Stimulated activated CD8-positive, alpha-beta memory T cell treated with anti-CD3 and anti-CD28 coated beads, Interleukin-12 subunit alpha, Interleukin-12 subunit beta, amount 100 ng/mL, for 24 hours (primary cell): Measurements from ENCODE around the gene C5orf47.
"Not testable (repeated sequence)": the region's sequence is repeated elsewhere in the genome, so short reads cannot be mapped to it uniquely, and the experiment has no call there.

Experiments used
- DNase-seq: peaks from one replicate; pipeline ENCODE4 v3.0.0-alpha.2; 2020; ENCODE audit errors: extremely low read depth

C5orf47 gene

GRCh38 chr5:173970878-173971650 is 17.9 kb upstream of the C5orf47 start:
- no peak for DNase-seq

DNA sequence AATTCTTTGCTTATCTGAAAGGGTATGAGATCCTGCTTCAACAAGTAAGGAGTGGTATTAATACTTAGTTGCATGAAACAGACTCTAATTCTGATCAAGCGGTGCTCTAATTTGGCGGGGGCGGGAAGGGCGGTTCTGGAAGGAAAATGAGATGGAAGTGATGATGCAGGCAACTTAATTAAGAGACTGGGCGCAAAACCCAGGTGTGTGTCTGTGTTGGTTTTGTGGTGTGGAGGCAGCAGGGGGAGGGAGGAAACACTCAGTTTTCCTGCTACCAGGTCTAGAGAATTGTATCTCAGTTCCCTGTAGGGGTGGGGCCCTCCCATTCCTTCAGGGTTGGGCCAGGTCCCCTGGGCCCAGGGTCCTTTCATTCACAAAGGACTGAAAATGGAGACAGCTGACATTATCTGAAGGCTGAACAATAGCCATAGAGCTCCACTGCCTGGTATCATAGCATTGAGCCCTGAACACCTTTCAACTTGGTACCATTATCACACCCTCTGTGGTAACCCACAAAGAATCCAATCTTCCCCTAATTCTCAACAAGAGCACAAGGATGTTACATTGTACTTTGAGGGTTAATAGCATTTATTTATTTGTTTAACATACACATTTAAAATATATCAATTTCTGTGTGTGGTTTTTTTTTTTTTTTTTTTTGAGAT is 17.2 kb upstream of the C5orf47 start:
- no peak for DNase-seq

GRCh38 chr5:173972607-173972924 is 16.4 kb upstream of the C5orf47 start:
- DNase-seq: no peak

GRCh38 chr5:173972925-173973615 is 15.9 kb upstream of the C5orf47 start:
- peak; percentile 39 for DNase-seq

DNA sequence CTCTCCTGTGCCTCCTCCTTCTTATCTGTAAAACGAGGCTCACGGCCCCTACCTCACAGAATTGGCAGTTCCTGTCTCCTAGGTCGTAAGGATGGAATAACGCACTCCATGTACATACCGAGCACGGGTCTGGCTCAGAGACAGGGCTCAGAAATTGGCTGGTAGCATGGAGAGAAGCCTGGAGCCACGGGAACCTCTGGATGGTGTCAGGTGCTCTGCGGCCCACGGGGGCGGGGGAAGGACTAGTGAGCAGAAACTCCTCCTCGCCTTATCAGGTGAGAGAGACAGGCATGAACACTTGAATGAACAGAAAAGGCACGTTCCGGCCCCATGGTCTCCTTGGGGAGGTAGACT is 15.4 kb upstream of the C5orf47 start:
- DNase-seq: no peak

- DNase-seq: no peak
These were observed 14.2 kb upstream of the C5orf47 start for GRCh38 chr5:173974688-173975239.

DNA sequence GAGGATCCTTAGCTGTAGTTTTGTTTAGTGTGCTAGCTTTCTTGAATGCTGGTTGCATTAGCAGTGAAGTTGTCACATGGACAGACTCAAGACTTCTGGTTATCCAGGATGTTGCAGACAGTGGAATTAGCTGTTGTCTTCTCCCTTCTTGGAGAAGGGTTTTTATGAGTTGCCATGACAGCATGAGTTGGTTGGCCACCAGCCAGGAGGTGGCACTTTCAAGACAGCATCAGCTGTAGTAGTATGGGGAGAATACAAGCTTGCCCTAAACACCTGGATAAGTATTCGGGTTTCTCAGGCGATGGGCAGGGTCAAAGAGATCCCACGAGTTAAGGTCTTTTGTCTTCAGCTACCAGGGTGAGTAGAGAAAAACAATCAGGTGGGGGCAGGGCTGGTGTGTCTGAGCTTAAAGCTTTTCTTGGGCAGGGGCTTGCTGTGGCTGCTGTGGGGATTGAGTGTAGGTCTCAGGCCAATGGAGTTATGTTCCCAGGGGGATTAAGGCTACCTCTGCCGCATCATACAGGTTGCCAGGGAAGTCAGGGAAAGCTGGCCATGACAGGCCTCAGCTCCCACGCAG is 7.7 kb upstream of the C5orf47 start:
- DNase-seq: no peak

- no peak for DNase-seq
These were observed 4.8 kb upstream of the C5orf47 start for GRCh38 chr5:173984218-173984617.

- DNase-seq: no peak
These were observed 587 bp downstream of the C5orf47 start for GRCh38 chr5:173989432-173990082.

- DNase-seq: no peak
These were observed 8.4 kb downstream of the C5orf47 start for GRCh38 chr5:173997331-173997730.

DNA sequence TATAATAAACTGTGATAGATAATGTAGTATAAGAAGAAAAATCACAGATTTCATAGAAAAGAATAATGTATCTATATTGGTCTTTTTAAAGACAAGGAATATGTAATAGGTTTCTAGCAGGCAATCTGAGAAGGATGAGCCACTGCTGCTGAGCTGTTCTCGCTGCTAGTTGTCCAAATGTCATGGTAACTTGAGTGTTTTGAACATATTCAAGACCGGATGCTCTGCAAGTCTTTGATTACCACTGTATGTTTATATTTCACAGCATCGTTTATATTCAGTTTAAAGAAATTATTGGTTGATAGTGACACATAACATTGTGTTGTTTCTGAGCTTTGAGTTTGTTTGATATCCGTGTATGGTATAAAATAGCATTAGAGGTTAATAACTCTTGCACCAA is 9.6 kb downstream of the C5orf47 start:
- DNase-seq: no peak

DNA sequence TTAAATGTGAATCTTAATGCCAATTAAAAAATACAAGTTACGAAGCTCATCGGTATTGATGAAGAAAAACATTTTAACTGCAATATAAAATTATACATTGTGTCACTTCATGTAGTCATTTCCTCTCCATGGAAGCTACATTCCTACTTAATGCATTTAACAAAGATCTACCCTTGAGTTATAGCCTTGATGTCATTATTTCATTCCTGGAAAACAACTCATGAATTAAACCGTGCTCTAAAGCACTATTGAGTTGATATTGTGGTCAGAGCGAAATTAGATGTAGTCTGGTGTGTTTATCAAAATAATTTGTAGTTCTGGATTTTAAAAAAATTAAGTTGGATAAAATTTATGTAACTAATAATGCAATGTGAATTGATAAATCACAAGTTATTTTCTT is 11.1 kb downstream of the C5orf47 start:
- no peak for DNase-seq

DNA sequence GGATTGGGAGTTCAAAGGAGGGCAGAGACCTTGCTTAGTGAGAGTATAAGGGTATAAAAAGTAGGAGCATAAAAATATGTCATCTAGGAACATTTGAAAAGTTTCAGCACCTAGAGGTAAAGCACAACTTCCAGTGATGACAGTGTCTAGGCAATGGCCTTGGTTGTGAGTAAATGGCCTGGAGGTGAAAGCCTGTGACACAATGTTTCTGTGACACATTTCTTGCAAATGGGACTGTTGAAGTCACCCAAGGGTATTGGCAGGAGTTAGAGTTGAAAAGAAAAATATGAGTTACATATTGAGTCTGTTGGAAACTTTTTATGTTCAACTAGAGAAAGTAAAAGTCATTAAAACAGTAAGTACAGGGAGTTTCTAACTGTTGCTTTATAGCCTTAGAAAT is 14.8 kb downstream of the C5orf47 start:
- DNase-seq: no peak

GRCh38 chr5:174008922-174009321 is 20.0 kb downstream of the C5orf47 start:
- DNase-seq: no peak

GRCh38 chr5:174010365-174010764 is 21.4 kb downstream of the C5orf47 start:
- no peak for DNase-seq

DNA sequence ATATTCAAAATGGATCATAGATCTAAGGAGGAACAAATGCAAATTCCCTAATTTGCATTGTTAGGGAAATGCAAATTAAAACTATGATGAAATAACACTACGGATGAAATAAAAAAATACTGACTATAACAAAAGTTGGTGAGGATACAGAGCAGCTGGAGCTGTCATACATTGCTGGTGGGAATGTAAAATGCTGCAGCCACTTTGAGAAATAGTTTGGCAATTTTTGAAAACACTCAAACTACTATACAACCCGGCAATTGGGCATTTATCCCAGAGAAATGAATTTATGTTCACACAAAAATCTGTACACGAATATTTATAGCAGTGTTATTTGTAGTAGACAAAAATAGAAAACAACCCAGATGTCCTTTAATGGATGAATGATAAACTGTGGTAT is 22.5 kb downstream of the C5orf47 start:
- no peak for DNase-seq

DNA sequence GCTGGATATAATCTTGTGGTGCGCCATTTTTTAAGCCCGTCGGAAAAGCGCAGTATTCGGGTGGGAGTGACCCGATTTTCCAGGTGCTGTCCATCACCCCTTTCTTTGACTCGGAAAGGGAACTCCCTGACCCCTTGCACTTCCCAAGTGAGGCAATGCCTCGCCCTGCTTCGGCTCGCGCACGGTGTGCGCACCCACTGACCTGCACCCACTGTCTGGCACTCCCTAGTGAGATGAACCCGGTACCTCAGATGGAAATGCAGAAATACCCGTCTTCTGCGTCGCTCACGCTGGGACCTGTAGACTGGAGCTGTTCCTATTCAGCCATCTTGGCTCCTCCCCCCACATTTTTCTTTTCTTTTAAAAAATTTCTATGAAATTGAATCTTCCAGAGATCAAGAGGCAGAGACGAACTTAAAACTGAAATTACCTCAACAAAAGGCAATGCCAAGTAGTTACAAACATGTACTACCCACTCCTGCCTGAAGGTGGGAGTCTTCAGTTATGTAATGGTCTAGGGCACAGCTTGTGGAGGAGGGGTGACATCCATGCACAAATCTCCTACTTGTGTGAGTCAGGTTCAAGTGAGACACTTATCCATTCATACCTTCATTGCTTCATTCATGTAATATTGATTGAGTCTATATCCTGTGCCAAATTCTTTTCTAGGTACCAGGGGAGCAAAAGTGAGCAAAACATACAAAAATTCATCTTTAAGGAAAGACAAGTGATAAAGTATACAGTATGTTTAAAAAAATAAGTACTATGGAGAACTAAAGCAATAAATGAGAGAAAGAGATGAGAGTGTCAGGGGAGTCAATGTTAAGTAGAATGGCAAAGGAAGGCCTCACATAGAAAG is 31.3 kb downstream of the C5orf47 start:
- not testable (repeated sequence) for DNase-seq

GRCh38 chr5:174020928-174021304 is 31.9 kb downstream of the C5orf47 start:
- DNase-seq: no peak

DNA sequence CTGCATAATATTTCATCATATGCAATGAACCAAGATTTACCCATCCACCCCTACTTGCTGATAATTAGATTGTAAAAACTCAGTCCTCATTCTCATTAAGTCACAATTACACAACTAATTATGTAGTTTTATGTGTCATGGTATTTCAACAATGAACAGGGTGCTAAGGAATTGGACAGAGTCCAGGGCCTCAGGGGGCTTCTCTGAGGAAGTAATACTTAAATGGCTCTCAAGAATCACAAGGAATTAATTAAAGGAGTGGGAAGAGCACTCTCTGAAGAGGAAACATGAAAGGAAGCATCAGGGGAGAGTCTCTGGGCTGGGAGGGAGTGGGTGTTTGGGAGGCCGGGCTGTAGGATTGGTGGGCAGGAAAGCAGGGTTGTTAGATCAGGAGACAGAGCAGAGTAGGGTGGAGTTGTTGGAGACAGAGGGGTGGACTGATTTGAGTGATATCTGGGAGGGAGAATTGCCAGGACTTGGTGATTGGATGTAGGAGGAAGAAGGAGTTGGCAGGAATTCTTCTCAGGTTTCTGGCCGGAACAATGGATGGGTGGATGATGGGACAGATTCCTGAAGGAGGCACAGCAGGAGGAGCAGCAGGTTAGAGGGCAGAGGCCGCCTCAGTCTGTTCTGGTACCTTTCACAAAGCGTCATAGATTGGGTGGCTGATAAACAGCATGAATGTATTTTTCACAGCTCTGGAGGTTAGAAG is 33.6 kb downstream of the C5orf47 start:
- no peak for DNase-seq

GRCh38 chr5:174030286-174030685 is 41.3 kb downstream of the C5orf47 start:
- DNase-seq: no peak
